Stimulated activated CD4-positive, alpha-beta T cell treated with anti-CD3 and anti-CD28 coated beads, Interleukin-1b, Interleukin-23, amount 100 ng/mL, for 4 hours (primary cell): Measurements from ENCODE around the gene RSF1.
"Not testable (repeated sequence)": the region's sequence is repeated elsewhere in the genome, so short reads cannot be mapped to it uniquely, and the experiment has no call there.

Experiments used
- DNase-seq, 2 donors: peaks; one replicate each; pipeline ENCODE4 v3.0.0-alpha.2; 2020; ENCODE audit warnings: low read depth in 2 of 2

The RSF1 gene, protein sequence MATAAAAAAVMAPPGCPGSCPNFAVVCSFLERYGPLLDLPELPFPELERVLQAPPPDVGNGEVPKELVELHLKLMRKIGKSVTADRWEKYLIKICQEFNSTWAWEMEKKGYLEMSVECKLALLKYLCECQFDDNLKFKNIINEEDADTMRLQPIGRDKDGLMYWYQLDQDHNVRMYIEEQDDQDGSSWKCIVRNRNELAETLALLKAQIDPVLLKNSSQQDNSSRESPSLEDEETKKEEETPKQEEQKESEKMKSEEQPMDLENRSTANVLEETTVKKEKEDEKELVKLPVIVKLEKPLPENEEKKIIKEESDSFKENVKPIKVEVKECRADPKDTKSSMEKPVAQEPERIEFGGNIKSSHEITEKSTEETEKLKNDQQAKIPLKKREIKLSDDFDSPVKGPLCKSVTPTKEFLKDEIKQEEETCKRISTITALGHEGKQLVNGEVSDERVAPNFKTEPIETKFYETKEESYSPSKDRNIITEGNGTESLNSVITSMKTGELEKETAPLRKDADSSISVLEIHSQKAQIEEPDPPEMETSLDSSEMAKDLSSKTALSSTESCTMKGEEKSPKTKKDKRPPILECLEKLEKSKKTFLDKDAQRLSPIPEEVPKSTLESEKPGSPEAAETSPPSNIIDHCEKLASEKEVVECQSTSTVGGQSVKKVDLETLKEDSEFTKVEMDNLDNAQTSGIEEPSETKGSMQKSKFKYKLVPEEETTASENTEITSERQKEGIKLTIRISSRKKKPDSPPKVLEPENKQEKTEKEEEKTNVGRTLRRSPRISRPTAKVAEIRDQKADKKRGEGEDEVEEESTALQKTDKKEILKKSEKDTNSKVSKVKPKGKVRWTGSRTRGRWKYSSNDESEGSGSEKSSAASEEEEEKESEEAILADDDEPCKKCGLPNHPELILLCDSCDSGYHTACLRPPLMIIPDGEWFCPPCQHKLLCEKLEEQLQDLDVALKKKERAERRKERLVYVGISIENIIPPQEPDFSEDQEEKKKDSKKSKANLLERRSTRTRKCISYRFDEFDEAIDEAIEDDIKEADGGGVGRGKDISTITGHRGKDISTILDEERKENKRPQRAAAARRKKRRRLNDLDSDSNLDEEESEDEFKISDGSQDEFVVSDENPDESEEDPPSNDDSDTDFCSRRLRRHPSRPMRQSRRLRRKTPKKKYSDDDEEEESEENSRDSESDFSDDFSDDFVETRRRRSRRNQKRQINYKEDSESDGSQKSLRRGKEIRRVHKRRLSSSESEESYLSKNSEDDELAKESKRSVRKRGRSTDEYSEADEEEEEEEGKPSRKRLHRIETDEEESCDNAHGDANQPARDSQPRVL (N-terminal part only)

DNA sequence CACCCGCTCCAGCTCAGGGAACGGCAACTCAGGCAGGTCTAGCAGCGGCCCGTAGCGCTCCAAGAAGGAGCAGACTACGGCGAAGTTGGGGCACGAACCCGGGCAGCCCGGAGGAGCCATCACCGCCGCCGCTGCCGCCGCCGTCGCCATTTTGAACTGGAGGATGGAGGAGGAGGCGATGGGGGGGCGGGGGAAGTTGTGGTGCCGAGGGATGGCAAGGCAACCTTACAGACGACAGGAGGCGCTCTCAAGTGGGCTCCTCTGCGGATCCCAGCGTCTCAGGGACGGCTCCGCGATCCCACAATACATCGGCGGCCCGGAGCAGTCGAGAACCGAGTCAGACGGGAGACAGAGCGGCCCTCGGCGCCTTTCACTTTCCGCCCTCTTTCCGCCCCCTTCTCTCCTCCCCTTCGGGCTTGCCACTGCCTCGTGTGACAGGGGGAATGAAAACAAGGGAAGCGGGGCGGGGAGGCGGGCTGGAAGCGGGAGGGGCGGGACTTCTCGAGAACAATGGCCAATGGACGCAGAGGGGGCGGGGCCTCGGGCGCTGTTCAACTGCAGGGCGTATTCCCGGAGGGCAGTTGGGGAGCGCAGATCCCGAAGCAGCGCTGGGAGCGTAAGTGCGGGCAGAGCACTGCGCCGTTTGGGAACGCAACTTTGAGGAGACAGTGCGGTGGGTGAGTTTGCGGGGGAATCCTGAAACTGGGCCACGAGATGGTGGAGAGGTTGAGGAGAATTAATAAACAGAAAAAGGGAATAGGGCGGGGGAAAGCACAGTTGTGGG lies at the start of gene RSF1, which contains the start of gene AAMDC:
Gene RSF1, minus strand, starts transcription at position 158 of the 784 bp plus-strand sequence. Its CDS starts 8 bp downstream, at position 150.
Gene AAMDC, plus strand, starts transcription at position 580 of the 784 bp plus-strand sequence. CDS start 21,353 bp downstream, outside the sequence.
- peak; percentile 97 for DNase-seq

DNA sequence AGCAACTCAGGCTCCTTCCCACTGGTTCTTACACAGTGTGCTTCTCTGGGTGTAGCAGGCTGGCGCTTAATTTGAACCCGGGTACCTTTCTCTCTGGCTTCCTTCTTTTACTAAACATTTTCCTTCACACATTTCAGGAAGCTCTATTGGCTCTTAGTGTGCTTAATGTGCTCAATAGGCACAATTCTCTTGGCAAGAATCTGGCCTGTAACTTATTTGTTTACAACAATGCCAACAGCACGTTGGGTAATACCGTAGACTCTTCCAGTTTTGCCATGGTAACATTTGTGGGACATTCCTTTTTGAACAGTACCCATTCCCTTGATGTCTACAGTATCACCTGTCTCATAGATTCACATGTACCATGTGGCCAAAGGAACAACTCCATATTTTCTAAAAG lies 48.2 kb upstream of the RSF1 start:
- DNase-seq, result no peak

DNA sequence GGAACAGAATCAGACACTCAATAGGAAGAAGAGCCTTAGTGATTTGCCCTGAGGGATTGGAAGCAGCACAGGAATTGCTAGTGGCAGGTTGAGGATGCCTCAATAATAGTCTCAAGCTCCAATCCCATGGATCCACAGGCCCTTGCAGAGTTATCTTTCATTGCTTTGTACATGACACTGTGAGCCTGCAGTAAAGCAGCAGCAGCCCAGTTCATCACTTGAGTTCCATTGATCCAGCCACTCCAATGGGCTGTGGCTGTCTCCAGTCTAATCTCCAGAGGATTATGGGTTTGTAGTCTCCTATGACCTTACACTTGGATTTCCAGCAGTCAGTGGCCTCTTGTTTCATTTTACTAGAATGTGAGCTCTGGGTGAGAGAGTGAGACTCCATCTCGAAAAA lies 45.8 kb upstream of the RSF1 start:
- no peak for DNase-seq

DNA sequence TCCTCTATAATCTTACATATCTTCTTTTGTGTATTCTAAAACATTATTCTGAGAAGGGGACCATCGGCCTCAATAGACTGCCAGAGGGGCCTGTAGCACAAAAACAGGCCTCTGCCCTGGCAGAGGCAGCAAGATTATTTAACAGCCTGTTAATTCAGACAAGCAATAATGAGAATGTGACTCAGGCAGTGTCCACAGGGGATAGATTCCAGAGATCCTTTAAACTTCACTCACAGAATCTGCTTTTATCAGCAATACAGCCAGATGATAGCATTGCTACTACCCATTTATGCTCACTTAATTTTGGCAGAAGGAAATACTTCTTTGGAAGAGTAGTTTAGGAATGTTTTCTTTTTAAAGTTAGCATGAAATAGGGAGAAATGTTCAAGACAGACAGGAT lies 45.3 kb upstream of the RSF1 start:
- no peak for DNase-seq

DNA sequence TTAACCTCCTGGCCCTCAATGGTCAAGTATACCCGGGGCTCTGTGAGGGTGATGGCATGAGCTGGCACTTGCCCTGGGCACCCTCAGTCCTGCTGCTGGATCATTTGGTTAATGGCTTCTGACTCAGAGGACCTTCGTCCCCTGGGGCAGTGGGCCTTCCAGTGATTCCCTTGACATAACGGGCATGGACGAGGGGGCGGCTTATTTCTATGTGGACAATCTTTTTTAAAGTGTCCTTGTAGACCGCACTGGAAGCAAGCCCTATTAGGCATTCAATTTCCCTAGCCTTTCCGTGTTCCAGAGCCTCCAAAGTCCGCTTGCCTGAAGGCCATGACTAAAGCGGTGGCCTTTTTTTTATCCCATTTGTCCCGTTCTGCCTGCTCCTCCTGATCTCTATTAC lies 40.9 kb upstream of the RSF1 start:
- not testable (repeated sequence) for DNase-seq

DNA sequence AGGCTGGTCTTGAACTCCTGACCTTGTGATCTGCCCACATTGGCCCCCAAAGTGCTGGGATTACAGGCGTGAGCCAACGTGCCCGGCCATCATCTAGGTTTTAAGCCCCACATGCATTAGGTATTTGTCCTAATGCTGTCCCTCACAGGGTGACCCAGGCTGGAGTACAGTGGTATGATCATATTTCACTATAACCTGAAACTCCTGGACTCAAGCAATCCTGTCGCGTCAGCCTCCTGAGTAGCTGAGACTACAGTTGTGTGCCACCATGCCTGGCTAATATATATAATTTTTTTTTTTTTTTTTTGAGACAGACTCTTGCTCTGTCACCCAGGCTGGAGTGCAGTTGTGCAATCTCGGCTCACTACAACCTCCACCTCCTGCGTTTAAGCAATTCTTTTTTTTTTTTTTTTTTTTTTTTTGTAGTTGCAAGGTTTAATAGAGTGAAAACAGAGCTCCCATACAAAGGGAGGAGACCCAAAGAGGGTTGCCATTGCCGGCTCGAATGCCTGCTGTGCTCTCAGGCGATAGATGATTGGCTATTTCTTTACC lies 37.5 kb upstream of the RSF1 start:
- not testable (repeated sequence) for DNase-seq

DNA sequence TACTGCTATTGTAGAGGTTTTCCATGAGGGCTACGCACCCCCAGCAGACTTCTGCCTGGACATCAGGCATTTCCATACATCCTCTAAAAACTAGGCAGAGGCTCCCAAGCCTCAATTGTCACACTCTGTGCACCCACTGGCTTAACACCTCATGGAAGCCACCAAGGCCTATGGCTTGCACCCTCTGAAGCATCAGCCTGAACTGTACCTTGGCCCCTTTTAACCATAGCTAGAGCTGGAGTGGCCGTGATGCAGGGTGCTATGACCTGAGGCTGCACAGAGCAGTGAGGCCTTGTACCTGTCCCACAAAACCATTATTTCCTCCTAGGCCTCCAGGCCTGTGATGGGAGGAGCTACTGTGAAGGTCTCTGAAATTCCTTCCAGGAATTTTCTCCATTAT lies 34.3 kb upstream of the RSF1 start:
- no peak for DNase-seq

DNA sequence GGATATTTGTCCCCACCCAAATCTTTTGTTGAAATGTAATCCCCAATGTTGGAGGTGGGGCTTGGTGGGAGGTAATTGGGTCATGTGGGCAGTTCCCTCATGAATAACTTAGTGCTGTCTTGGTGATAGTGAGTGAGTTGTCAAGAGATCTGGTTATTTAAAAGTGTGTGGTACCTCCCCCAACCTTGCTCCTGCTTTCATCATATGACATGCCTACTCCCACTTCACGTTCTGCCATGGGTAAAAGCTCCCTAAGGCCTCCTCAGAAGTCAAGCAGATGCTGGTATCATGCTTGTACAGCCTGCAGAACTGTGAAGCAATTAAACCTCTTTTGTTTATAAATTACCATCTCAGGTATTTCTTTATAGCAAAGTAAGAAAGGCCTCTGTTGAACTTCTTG lies 31.0 kb upstream of the RSF1 start:
- DNase-seq, result no peak

DNA sequence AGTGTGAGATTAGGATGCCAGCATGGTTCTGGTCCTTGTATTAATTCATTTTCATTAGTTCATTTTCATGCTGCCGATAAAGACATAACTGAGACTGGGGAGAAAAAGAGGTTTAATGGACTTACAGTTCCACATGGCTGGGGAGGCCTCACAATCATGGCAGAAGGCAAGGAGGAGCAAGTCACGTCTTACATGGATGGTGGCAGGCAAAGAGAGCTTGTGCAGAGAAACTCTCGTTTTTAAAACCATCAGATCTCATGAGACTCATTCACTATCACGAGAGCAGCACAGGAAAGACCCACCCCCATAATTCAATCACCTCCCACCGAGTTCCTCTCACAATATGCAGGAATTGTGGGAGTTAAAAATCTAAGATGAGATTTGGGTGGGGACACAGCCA lies 23.2 kb upstream of the RSF1 start:
- not testable (repeated sequence) for DNase-seq

DNA sequence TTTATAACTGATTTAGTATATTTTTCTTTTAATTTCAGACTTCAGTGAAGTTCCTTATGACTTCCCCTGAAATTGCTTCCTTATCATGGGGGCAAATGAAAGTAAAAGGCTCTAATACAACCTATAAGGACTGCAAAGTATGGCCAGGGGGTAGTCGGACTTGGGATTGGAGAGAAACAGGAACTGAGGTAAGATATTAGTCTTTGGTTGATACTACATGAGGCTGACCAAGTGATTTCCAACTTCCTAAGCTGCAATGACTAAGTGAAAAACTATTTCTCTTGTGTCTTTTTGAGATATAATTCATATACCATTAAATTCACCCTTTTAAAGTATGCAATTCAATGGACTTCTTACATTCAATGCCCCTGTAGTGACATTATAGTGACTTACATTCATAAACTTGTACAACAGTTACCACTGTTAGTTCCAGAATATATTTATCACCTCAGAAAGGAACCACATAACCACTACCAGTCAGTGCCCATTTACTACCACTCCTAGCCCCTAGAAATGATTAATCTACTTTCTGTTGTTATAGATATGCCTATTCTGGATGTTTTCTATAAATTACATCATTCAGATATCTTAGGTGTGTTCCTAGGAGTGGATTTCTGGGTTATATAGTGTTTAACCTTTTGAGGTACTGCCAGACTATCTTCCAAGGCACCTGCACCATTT lies 22.1 kb upstream of the RSF1 start:
- DNase-seq, result no peak

DNA sequence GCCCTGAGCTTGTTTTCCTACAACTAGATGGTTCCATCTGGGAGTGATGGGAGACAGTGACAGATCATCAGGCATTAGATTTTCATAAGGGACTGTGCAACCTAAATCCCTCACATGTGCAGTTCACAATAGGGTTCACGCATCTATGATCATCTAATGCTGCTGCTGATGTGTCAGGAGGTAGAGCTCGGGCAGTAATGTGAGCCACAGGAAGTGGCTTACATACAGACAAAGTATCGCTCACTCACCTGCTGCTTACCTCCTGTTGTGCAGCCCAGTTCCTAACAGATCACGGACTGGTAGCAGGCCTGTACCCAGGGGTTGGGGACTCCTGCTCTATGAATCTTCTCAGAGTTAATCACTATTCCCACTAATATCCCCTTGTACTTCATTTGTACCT lies 12.8 kb upstream of the RSF1 start:
- DNase-seq, result no peak

DNA sequence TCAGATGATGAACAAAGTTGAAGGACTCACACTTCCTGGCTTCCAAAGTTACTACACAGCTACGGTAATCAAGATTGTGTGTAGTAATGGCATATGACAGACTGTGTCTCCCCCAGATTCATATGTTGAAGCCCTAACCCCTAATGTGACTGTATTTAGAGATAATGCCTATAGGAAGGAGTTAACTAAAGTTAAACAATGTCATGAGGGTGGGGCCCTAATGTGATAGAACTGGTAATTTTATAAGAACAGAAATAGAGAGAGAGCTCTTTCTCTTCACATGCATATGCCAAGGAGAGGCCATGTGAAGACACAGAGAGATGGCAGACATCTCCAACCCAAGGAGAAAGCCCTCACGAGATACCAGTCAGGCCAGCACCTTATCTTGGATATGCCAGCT lies 8.4 kb upstream of the RSF1 start:
- DNase-seq, result no peak

DNA sequence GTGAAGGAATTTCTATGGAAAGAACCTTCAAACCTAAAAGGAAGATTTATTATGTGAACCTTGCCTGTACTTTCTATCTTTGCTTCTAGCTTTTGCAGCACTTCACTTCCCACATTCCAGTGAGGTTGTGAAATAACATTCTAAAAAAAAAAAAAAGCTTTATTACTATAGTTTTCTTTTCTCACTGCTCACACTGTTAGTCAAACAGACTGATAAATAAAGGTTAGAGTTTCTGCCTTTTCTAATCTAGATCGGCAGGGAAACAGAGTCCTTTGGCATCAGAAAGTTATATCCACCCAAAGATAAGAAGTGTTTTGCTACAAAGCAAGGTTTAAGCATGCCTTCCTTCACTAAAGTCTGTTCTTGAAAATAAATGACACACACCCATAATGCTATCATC lies 3.3 kb upstream of the RSF1 start:
- no peak for DNase-seq

DNA sequence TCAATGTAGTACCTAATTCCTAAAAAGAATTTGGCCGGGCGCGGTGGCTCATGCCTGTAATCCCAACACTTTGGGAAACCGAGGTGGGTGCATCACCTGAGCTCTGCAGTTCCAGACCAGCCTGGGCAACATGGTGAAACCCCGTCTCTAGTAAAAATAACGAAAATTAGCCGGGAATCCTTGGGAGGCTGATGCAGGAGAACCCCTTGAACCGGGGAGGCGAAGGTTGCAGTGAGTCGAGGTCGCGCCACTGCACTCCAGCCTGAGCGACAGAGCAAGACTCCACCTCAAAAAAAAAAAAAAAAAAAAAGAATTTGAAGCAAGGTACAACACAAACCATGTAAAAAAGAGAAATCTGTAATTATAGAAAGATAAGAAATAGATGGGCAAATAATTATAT lies 1.6 kb upstream of the RSF1 start:
- not testable (repeated sequence) for DNase-seq

DNA sequence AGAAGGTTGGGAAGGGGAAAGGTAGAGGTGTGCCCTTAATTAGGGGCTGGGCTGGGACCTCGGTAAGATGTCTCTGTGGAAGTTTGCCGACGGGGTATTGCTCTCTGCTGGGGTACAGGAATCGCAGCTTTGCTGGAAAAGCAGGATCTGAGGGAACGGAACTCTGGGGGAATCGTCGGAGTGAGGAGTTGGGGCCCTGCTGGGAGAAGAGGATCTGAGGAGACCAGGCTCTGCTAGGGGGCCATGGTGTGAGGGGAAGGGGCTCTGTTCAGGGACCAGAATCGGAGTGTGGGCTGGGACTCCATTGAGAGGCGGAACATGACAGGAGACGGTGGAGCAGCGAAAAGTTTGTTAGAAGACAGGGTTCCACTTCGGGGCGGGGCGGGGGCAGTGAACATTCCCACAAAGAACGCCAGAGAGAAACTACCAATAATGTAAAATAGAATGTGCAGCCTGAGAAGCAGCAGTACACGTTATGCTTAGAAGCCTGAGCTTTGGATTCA lies 878 bp upstream of the RSF1 start:
- DNase-seq, result no peak

DNA sequence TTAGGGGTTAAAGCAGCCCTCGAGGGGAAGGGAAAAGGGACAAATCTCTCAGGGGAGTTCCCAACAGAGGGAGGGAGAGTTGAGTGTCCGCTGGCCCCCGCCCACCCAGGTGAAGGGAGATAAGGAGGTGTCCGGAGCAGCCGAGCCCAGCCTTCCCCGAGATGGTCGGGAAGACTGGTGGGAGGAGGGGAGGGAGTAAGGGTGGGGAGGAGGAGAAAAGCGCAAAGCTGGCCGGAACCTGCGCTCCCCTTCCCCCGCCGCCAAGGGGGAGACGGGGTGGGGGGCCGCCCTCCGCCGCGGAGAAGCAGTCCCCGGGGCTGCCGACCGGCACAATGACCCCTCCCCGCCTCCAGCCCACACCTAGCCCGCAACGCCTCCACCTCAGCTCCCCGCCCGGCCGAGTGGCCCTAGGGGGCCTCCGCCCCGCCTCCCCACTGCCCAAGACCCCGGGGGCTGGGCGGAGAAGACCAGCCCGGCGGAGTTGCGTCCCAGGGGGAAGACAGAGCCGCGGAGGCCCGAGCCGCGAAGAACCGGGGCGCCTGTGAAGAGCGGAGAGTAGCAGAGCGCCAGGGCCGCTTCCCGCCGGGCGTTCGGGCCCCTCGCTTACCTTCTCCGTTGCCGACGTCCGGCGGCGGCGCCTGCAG lies 479 bp downstream of the RSF1 start:
- DNase-seq, result peak in 1 of 2 donors; percentile 21

DNA sequence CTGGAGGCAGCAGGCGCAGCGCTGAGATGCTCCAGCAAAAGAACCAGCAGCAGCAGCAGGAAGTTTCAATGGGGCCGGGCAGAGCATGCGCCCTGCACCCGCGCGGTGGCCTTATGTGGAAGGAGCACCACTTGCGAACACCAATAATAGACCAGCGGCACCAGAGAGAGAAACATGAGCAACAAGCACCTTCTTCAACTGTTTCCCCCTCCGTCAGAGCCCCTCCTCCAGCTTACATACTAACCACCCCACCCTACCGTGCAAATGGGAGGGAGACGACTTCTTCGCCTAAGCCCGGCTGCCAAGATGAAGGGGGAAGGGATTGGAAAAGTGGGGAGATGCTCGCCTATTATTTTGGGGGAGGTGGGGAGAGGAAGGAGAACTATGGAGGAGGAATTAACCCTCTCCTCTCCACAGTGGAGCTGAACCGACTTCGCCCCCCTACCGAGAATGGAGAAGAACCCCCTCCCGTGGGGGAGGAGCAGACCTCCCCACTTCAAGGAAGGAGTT lies 1.1 kb downstream of the RSF1 start:
- DNase-seq, result peak; percentile 73 to 74

DNA sequence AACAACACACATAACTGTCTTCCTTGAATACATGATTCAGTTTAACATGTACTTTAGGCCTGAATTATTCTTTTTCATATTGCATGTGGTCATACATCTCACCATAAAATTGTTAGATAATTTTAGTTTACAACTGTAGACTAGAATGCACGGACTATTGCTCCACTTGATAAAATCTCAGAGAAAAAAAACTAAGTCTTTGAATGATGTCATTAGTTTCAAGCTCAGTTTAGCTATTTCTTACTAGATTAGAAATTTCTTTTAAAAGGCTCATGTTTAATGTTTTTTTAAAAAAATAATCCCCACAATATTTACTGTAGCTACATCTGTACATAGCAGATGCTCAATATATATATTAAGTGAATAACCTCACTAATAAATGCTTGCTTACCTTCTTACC lies 5.1 kb downstream of the RSF1 start:
- no peak for DNase-seq

DNA sequence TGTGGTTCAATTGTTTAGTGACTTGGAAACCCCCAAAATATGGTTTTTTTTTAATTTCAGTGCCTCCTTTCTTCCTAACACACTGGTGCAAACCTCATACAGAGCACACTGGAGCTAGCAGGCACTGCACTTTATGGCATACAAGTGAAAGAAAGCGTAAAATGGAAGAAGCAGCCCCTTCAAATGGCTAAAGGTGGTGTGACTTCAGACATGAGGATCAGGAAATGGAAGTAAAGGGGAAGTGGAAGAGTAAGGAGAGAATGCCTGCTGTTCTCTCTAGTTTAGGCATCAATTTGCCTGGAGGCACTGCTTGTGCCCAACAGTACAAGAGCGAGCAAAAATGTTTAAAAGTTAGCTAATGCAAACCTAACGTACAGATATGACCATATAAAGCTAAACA lies 5.7 kb downstream of the RSF1 start:
- DNase-seq, result no peak
